Measurements from ENCODE around the gene VGF.

GRCh38 chr7:101116898-101117297 is 48.5 kb downstream of the VGF start:
- TF ChIP-seq, protein P1, sequence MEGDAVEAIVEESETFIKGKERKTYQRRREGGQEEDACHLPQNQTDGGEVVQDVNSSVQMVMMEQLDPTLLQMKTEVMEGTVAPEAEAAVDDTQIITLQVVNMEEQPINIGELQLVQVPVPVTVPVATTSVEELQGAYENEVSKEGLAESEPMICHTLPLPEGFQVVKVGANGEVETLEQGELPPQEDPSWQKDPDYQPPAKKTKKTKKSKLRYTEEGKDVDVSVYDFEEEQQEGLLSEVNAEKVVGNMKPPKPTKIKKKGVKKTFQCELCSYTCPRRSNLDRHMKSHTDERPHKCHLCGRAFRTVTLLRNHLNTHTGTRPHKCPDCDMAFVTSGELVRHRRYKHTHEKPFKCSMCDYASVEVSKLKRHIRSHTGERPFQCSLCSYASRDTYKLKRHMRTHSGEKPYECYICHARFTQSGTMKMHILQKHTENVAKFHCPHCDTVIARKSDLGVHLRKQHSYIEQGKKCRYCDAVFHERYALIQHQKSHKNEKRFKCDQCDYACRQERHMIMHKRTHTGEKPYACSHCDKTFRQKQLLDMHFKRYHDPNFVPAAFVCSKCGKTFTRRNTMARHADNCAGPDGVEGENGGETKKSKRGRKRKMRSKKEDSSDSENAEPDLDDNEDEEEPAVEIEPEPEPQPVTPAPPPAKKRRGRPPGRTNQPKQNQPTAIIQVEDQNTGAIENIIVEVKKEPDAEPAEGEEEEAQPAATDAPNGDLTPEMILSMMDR (IDR thresholded peaks at IDR 0.05; ENCODE audit: borderline replicate concordance, extremely low read depth, low read length, poor library complexity, severe bottlenecking), result no peak
- TF ChIP-seq EZH2 (IDR thresholded peaks at IDR 0.05; ENCODE audit: borderline replicate concordance, low read depth, low read length, severe bottlenecking), result no peak

Measured in DND-41 (cell line).